Measurements from ENCODE around the gene SUSD1.

- TF ChIP-seq CTCF (IDR thresholded peaks at IDR 0.05) = no peak
- no peak for TF ChIP-seq POLR2AphosphoS5 (IDR thresholded peaks at IDR 0.05)
- no peak for TF ChIP-seq EP300 (IDR thresholded peaks at IDR 0.05; ENCODE audit: low read depth)
Measured at GRCh38 chr9:112046181-112046580, 128.9 kb downstream of the SUSD1 start.

Data from transverse colon (tissue), 4 donors.